Measurements from ENCODE around the gene AP5B1. TPM values are rescaled to one million over a fixed set of nuclear protein-coding genes. Genes with fewer than 3 reads are reported as not detected.

AP5B1 gene
- total RNA-seq, 1 donor from 2014 or later = 21.2 TPM

Other genes with a start within 250 kb of the AP5B1 start
- gene LTBP3, start 222.6 kb downstream of the AP5B1 start, total RNA-seq = 62.9 and 67.3 TPM in 2 replicates
- 37.0 and 38.3 TPM in 2 replicates for gene ZNRD2, start 210.5 kb downstream of the AP5B1 start, total RNA-seq
- gene FAM89B, start 208.4 kb downstream of the AP5B1 start, total RNA-seq = 27.2 and 31.6 TPM in 2 replicates
- 81.6 and 84.3 TPM in 2 replicates for gene EHBP1L1, start 204.9 kb downstream of the AP5B1 start, total RNA-seq
- 1.2 and 1.7 TPM in 2 replicates for gene KCNK7, start 185.2 kb downstream of the AP5B1 start, total RNA-seq
- gene MAP3K11, start 166.8 kb downstream of the AP5B1 start, total RNA-seq = 70.4 and 71.4 TPM in 2 replicates
- 46.9 and 54.8 TPM in 2 replicates for gene PCNX3, start 165.2 kb downstream of the AP5B1 start, total RNA-seq
- 142 and 153 TPM in 2 replicates for gene SIPA1, start 142.9 kb downstream of the AP5B1 start, total RNA-seq
- 85.3 and 86.1 TPM in 2 replicates for gene RELA, start 118.1 kb downstream of the AP5B1 start, total RNA-seq
- 67.3 and 72.0 TPM in 2 replicates for gene KAT5, start 68.7 kb downstream of the AP5B1 start, total RNA-seq
- 97.0 and 105 TPM in 2 replicates for gene RNASEH2C, start 60.2 kb downstream of the AP5B1 start, total RNA-seq
- gene OVOL1, start 6.1 kb upstream of the AP5B1 start, total RNA-seq = 0.09 TPM in 1 of 2 replicates, not detected in the other
- gene SNX32, start 53.0 kb upstream of the AP5B1 start, total RNA-seq = 1.0 and 1.6 TPM in 2 replicates
- 1,805 and 1,835 TPM in 2 replicates for gene CFL1, start 77.2 kb upstream of the AP5B1 start, total RNA-seq
- gene MUS81, start 79.5 kb upstream of the AP5B1 start, total RNA-seq = 94.0 and 101 TPM in 2 replicates
- gene EFEMP2, start 91.8 kb upstream of the AP5B1 start, total RNA-seq = 5.4 and 7.2 TPM in 2 replicates
- gene CTSW, start 98.9 kb upstream of the AP5B1 start, total RNA-seq = 26.4 and 29.3 TPM in 2 replicates
- gene FIBP, start 107.5 kb upstream of the AP5B1 start, total RNA-seq = 82.9 and 84.7 TPM in 2 replicates
- 45.2 and 47.0 TPM in 2 replicates for gene CCDC85B, start 109.7 kb upstream of the AP5B1 start, total RNA-seq
- 3.7 and 4.5 TPM in 2 replicates for gene FOSL1, start 119.4 kb upstream of the AP5B1 start, total RNA-seq
- gene C11orf68, start 138.1 kb upstream of the AP5B1 start, total RNA-seq = 21.9 and 24.2 TPM in 2 replicates
- 131 and 132 TPM in 2 replicates for gene DRAP1, start 138.4 kb upstream of the AP5B1 start, total RNA-seq
- gene TSGA10IP, start 164.5 kb upstream of the AP5B1 start, total RNA-seq = not detected in 2 replicates
- 88.8 and 96.5 TPM in 2 replicates for gene SART1, start 180.8 kb upstream of the AP5B1 start, total RNA-seq
- gene EIF1AD, start 221.2 kb upstream of the AP5B1 start, total RNA-seq = 50.7 and 57.1 TPM in 2 replicates
- 258 and 269 TPM in 2 replicates for gene BANF1, start 221.5 kb upstream of the AP5B1 start, total RNA-seq
- gene CST6, start 231.0 kb upstream of the AP5B1 start, total RNA-seq = 0.34 TPM in 1 of 2 replicates, not detected in the other
- gene CATSPER1, start 245.5 kb upstream of the AP5B1 start, total RNA-seq = 0.32 TPM in 1 of 2 replicates, not detected in the other